HEK293T (cell line): Measurements from ENCODE around the gene F2.

Source experiments
- ARNT ChIP-seq: fragments of 450-650 bp; IDR thresholded peaks from 2 replicates; pipeline ENCODE4 v1.6.1; 2017; ENCODE audit warnings: mild to moderate bottlenecking
- SP1 ChIP-seq: fragments of 450-650 bp; IDR thresholded peaks from 2 replicates; pipeline ENCODE4 v1.6.1; 2017
- ZNF384 ChIP-seq: fragments of 450-650 bp; IDR thresholded peaks from 2 replicates; pipeline ENCODE4 v1.6.1; 2016

DNA sequence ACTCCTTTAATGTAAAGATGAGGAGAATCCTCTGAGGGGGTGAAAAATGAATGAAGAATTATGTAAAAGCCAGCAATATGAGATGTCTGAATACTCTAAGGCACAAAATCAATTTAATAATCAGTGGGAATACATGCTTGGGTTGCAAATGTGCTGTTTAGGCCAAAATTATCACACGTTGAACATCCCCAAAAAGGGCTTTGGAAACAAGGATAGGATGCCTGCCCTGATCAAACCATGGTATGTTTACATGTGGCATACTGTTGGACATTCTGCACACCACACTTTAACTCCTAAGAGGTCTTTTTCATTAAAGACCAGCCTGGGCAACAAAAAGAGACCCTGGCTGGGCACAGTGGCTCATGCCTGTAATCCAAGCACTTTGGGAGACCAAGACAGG is 26.3 kb downstream of the F2 start:
- no peak for TF ChIP-seq SP1
- no peak for TF ChIP-seq ARNT
- TF ChIP-seq ZNF384, result no peak
